ENCODE results near the gene GLG1. TPM values are rescaled to one million over a fixed set of nuclear protein-coding genes. Genes with fewer than 3 reads are reported as not detected.

GLG1 gene
- total RNA-seq, 4 donors from 2014 or later = 90.0 to 153 (median 113) TPM

GRCh38 chr16:74583926-74584666 lies 22.8 kb downstream of the GLG1 start:
- TF ChIP-seq CTCF (IDR thresholded peaks at IDR 0.05) (no peak), POLR2A (IDR thresholded peaks at IDR 0.05) (no peak)
- no peak for DNase-seq
- Histone ChIP-seq H3K36me3 (no peaks in the 10 kb centered on the region), H3K4me1 (no peaks in the 10 kb centered on the region), H3K27me3 (no peaks in the 10 kb centered on the region), H3K4me3 (no peak overlapping the region), H3K9me3 (no peaks in the 10 kb centered on the region), H3K27ac (no peak overlapping the region)

GRCh38 chr16:74582970-74583369 lies 23.9 kb downstream of the GLG1 start:
- Histone ChIP-seq H3K27me3 (no peaks in the 10 kb centered on the region), H3K36me3 (no peaks in the 10 kb centered on the region), H3K9me3 (no peaks in the 10 kb centered on the region), H3K27ac (no peak overlapping the region), H3K4me1 (peaks cover 0 to 5% (median 0%) of the 10 kb centered on the region in 4 donors), H3K4me3 (no peak overlapping the region)
- DNase-seq = no peak
- no peak for TF ChIP-seq POLR2A (IDR thresholded peaks at IDR 0.05)
- TF ChIP-seq CTCF (IDR thresholded peaks at IDR 0.05) = no peak

GRCh38 chr16:74580833-74581232 lies 26.1 kb downstream of the GLG1 start:
- DNase-seq = no peak
- peaks cover 0 to 9% (median 0%) of the 10 kb centered on the region in 4 donors for H3K4me1 ChIP-seq
- H3K4me3 ChIP-seq = no peak overlapping the region
- TF ChIP-seq POLR2A (IDR thresholded peaks at IDR 0.05) = no peak
- TF ChIP-seq CTCF (IDR thresholded peaks at IDR 0.05) = no peak
- no peaks in the 10 kb centered on the region for H3K36me3 ChIP-seq
- H3K27ac ChIP-seq = no peak overlapping the region
- no peaks in the 10 kb centered on the region for H3K27me3 ChIP-seq
- no peaks in the 10 kb centered on the region for H3K9me3 ChIP-seq

GRCh38 chr16:74578838-74579237 lies 28.1 kb downstream of the GLG1 start:
- Histone ChIP-seq H3K4me3 (no peak overlapping the region), H3K9me3 (no peaks in the 10 kb centered on the region), H3K4me1 (peaks cover 0 to 9% (median 0%) of the 10 kb centered on the region in 4 donors), H3K36me3 (no peaks in the 10 kb centered on the region), H3K27me3 (no peaks in the 10 kb centered on the region), H3K27ac (no peak overlapping the region)
- DNase-seq = no peak
- no peak for TF ChIP-seq CTCF (IDR thresholded peaks at IDR 0.05)
- TF ChIP-seq POLR2A (IDR thresholded peaks at IDR 0.05) = no peak

GRCh38 chr16:74578433-74578832 lies 28.5 kb downstream of the GLG1 start:
- Histone ChIP-seq H3K4me1 (peaks cover 0 to 9% (median 0%) of the 10 kb centered on the region in 4 donors), H3K4me3 (no peak overlapping the region), H3K9me3 (no peaks in the 10 kb centered on the region), H3K27me3 (no peaks in the 10 kb centered on the region), H3K36me3 (no peaks in the 10 kb centered on the region), H3K27ac (no peak overlapping the region)
- TF ChIP-seq CTCF (IDR thresholded peaks at IDR 0.05) (no peak), POLR2A (IDR thresholded peaks at IDR 0.05) (no peak)
- DNase-seq = no peak

Data from Peyer's patch (tissue), 4 donors.